Heart right ventricle (tissue), 16 donors: Measurements from ENCODE around the gene DAPP1. TPM values are rescaled to one million over a fixed set of nuclear protein-coding genes. Genes with fewer than 3 reads are reported as not detected.

ENCODE experiments used
- ATAC-seq, 8 donors: fragments of 200-7000 bp; cut with Tn5 transposase; one replicate each; pipeline ENCODE4 v1.9.1; 2020; ENCODE audit warnings: mild to moderate bottlenecking in 8 of 8, moderate library complexity in 8 of 8, moderate number of reproducible peaks in 1 of 8
- DNase-seq, 2 donors: peaks; one replicate each; pipeline ENCODE4 v3.0.0-alpha.2; 2020
- H3K27ac ChIP-seq, 10 donors: fragments of 200-600 bp; sonication (generic) in 2 of 10; one replicate each; pipeline versions ENCODE4 v1.5.0 to v1.8.0; 2020 to 2022; ENCODE audit warnings: mild to moderate bottlenecking in 3 of 10
- H3K27me3 ChIP-seq, 7 donors: fragments of 200-600 bp; one replicate each; pipeline ENCODE4 v1.8.0; 2021 to 2022; ENCODE audit warnings: mild to moderate bottlenecking in 2 of 7
- H3K36me3 ChIP-seq, 9 donors: fragments of 200-600 bp; sonication (generic) in 1 of 9; one replicate each; pipeline versions ENCODE4 v1.5.0 to v1.8.0; 2020 to 2022; ENCODE audit warnings: mild to moderate bottlenecking in 2 of 9
- H3K4me1 ChIP-seq, 9 donors: fragments of 200-600 bp; sonication (generic) in 1 of 9; one replicate each; pipeline versions ENCODE4 v1.5.0 to v1.8.0; 2020 to 2022; ENCODE audit warnings: mild to moderate bottlenecking in 4 of 9
- H3K4me3 ChIP-seq, 10 donors: fragments of 200-600 bp; sonication (generic) in 2 of 10; one replicate each; pipeline versions ENCODE4 v1.5.0 to v1.8.0; 2020 to 2022; ENCODE audit warnings: mild to moderate bottlenecking in 7 of 10, moderate library complexity in 2 of 10
- H3K9me3 ChIP-seq, 11 donors: fragments of 200-600 bp in 10 of 11; sonication (generic) in 2 of 11; one replicate each; pipeline versions ENCODE4 v1.5.0 to v1.8.0; 2013 to 2022; ENCODE audit warnings: mild to moderate bottlenecking in 2 of 11, control low read depth in 1 of 11, moderate library complexity in 1 of 11
- CTCF ChIP-seq, 9 donors: fragments of 200-600 bp; sonication (generic) in 2 of 9; IDR thresholded peaks; one replicate each; pipeline versions ENCODE4 v1.5.0 to v1.8.0; 2021 to 2022; ENCODE audit warnings: antibody characterized with exemption in 9 of 9, mild to moderate bottlenecking in 5 of 9, moderate library complexity in 1 of 9
- WGBS, 2 donors: extraction: QIAGEN DNeasy Blood & Tissue Kit; methylation state at CpG; one replicate each; pipeline ENCODE4 v1.1.7; 2013; ENCODE audit warnings: inconsistent platforms in 1 of 2; 5-methylcytosine and 5-hydroxymethylcytosine counted together
- intact Hi-C, 10 donors: fragments of 100-400 bp; cut with DNase I; formaldehyde crosslinking; loops; one replicate each; pipeline versions ENCODE4 v1.11.1 to v1.14.2; 2022
- polyA plus RNA-seq, 2 donors: library from polyadenylated mRNA; stranded (reverse); fragments of 200-250 nt; gene quantifications; one replicate each; pipeline ENCODE4 v1.2.3, GENCODE V29; 2013
- total RNA-seq, 10 donors: library from RNA; stranded (reverse); fragmentation: NEBNext Ultra II Directional in 3 of 10; extraction: Animal tissue kit (Norgen Biotek cat#: 25700) in 3 of 10; gene quantifications; one replicate each; pipeline versions ENCODE4 v1.2.1 to v1.2.4, GENCODE V29; 2021 to 2023
- donor health status: Arrhythmogenic right ventricular cardiomyopathy.
- donor health status: ischemic (EF 13 %, LVEDD 7.1; RV severe dilation, severe dysfunction).
- donor health status: healthy with polysubstance abuse.
- donor health status: DM: no; HTN: yes; CAD: no.
- donor health status: DM: no; HTN: no; CAD: no.
- donor health status: ischemic (EF 25% LVEDD 6.9; RV normal size, moderate dysfunction).
- donor health status: ischemic (EF 25% LVEDD 5.7; RV mildly dilated, moderate dysfunction).
- donor health status: healthy.
- donor health status: DM: yes; HTN: yes; CAD: no.
- donor health status: Ischemic cardiomyopathy.
- donor health status: ischemic (EF 35%, LVEDD 5.7; RV mildly dilated, moderate dysfunction).
- donor health status: nonischemic (EF 11% LVEDD 7.7; RV severe dilation, severe dysfunction).
- donor health status: DM: yes; HTN: yes; CAD: no.
- donor health status: PGD.
- donor health status: ischemic (EF 29% LVEDD 5.4; RV normal size, mild dysfunction).
- donor health status: nonischemic (EF 23%, LVEDD 6.1; RV moderate dilation, normal function).

DAPP1 gene
- total and polyA plus RNA-seq, 12 donors, result 0.16 to 5.4 (median 0.34) TPM; not detected in 1

GRCh38 chr4:99845179-99845578 lies 28.6 kb downstream of the DAPP1 start:
- Histone ChIP-seq H3K27me3 (no peaks in the 10 kb centered on the region), H3K27ac (peak overlapping the region in 1 of 10 donors; percentile 15), H3K4me1 (peaks cover 0 to 35% (median 0%) of the 10 kb centered on the region in 9 donors), H3K4me3 (no peak overlapping the region), H3K36me3 (peaks cover 0 to 20% (median 0%) of the 10 kb centered on the region in 9 donors), H3K9me3 (no peaks in the 10 kb centered on the region)
- TF ChIP-seq CTCF (IDR thresholded peaks at IDR 0.05), result no peak
- 52 to 58% methylated on average over 1 of the region's 1 CpG for WGBS, 2 donors
- ATAC-seq, result no peak
- no peak for DNase-seq
- intact Hi-C loops, result no loop called here

- 82 to 86% methylated on average over 2 of the region's 2 CpGs for WGBS, 2 donors
- H3K27ac ChIP-seq, result peak overlapping the region in 1 of 10 donors; percentile 49
- ATAC-seq, result no peak
- H3K4me3 ChIP-seq, result no peak overlapping the region
- no peaks in the 10 kb centered on the region for H3K9me3 ChIP-seq
- peaks cover 0 to 16% (median 0%) of the 10 kb centered on the region in 9 donors for H3K36me3 ChIP-seq
- peaks cover 0 to 37% (median 0%) of the 10 kb centered on the region in 9 donors for H3K4me1 ChIP-seq
- DNase-seq, result no peak
- intact Hi-C loops, result no loop called here
- H3K27me3 ChIP-seq, result no peaks in the 10 kb centered on the region
- no peak for TF ChIP-seq CTCF (IDR thresholded peaks at IDR 0.05)
Measured at GRCh38 chr4:99845708-99846469, 29.3 kb downstream of the DAPP1 start.

- 63 to 74% methylated on average over 1 of the region's 1 CpG for WGBS, 2 donors
- Histone ChIP-seq H3K4me3 (no peak overlapping the region), H3K4me1 (peaks cover 0 to 45% (median 0%) of the 10 kb centered on the region in 9 donors), H3K36me3 (peaks cover 0 to 7% (median 0%) of the 10 kb centered on the region in 9 donors), H3K27ac (peak overlapping the region in 1 of 10 donors; percentile 49), H3K27me3 (no peaks in the 10 kb centered on the region), H3K9me3 (no peaks in the 10 kb centered on the region)
- ATAC-seq (no peak), DNase-seq (no peak)
- no peak for TF ChIP-seq CTCF (IDR thresholded peaks at IDR 0.05)
- intact Hi-C loops, result no loop called here
Measured at GRCh38 chr4:99846891-99847290, 30.3 kb downstream of the DAPP1 start.

GRCh38 chr4:99847362-99847976 lies 30.8 kb downstream of the DAPP1 start:
- DNase-seq (no peak), ATAC-seq (no peak)
- 89% methylated on average over 10 of the region's 10 CpGs for WGBS, 2 donors
- no peaks in the 10 kb centered on the region for H3K27me3 ChIP-seq
- H3K36me3 ChIP-seq, result peaks cover 0 to 3% (median 0%) of the 10 kb centered on the region in 9 donors
- TF ChIP-seq CTCF (IDR thresholded peaks at IDR 0.05), result no peak
- intact Hi-C loops, result no loop called here
- H3K27ac ChIP-seq, result peak overlapping the region in 1 of 10 donors; percentile 49
- no peaks in the 10 kb centered on the region for H3K9me3 ChIP-seq
- H3K4me3 ChIP-seq, result no peak overlapping the region
- H3K4me1 ChIP-seq, result peaks cover 0 to 45% (median 0%) of the 10 kb centered on the region in 9 donors
